ENCODE results near the gene PODNL1. TPM values are rescaled to one million over a fixed set of nuclear protein-coding genes. Genes with fewer than 3 reads are reported as not detected.
"Not testable (repeated sequence)": the region's sequence is repeated elsewhere in the genome, so short reads cannot be mapped to it uniquely, and the experiment has no call there.

The PODNL1 gene
- total and polyA plus RNA-seq, 10 of the 15 experiments (the other 5 are each of a cell fraction or from before 2014, with no cell fraction given): 0.04 to 0.44 TPM; not detected in 8

DNA sequence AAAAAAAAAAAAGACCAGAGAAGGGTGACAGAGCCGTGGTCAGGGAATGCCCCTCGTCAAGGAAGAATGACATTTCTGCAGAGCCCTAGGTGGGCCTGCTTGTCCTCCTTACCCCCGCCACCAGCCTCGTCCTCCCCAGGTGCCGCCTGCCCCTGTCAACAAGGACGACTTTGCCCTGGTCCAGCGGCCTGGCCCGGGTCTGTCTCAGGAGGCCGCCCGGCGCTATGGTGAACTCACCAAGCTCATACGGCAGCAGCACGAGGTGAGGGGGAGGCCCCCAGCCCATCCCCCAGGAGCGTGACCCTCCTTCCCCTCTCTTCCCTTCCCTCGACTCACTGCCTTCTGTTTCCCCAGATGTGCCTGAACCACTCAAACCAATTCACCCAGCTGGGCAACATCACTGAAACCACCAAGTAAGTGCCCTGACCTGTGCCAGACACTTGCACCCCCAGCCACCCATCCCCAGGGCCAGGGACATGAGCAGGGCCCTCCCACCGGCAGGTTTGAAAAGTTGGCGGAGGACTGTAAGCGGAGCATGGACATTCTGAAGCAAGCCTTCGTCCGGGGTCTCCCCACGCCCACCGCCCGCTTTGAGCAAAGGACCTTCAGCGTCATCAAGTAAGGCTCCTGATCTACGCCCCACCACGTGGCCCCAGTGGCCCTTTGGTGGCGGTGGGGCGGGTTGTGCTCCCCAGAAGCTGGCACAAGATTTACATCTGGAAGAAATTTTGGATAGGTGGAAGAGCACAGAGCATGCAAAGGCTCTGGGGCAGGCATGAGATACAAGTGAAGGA, 14.8 kb downstream of the PODNL1 start:
- no peak for TF ChIP-seq POLR2AphosphoS2 (IDR thresholded peaks at IDR 0.05; ENCODE audit: low read depth, low read length)
- no peak for TF ChIP-seq ETV6 (conservative IDR thresholded peaks at IDR 0.05 in 1 of 2, IDR thresholded peaks at IDR 0.05 in 1 of 2; ENCODE audit: borderline replicate concordance in 1 of 2, low read depth in 1 of 2)
- no peak for TF ChIP-seq STAT3 (IDR thresholded peaks at IDR 0.05; ENCODE audit: low read depth, low read length)
- no peak for TF ChIP-seq PAX8 (IDR thresholded peaks at IDR 0.05)
- no peaks in the 10 kb centered on the region for H3K4me1 ChIP-seq (ENCODE audit: control insufficient read depth, insufficient read depth, low read length)
- WGBS (ENCODE audit: insufficient coverage, insufficient replicate concordance, low lambda C conversion rate, missing lambda C conversion rate): 95% methylated on average over 25 of the region's 28 CpGs
- H3K9ac ChIP-seq (ENCODE audit: control insufficient read depth, insufficient read depth, low read length): no peak overlapping the region
- H3K4me2 ChIP-seq (ENCODE audit: control insufficient read depth, insufficient read depth): no peak overlapping the region
- ChIA-PET CTCF (no interaction called here), SMC1A (ENCODE audit: uncharacterized antibody, unreplicated experiment) (no interaction called here), RAD21 (ENCODE audit: unreplicated experiment) (no interaction called here), POLR2A (no interaction called here)
- intact Hi-C loops (cut with micrococcal nuclease; ENCODE audit: unreplicated experiment) (no loop called here), in situ Hi-C loops (cut with MboI) (no loop called here)
- peaks cover 7% of the 10 kb centered on the region for H3K9me3 ChIP-seq (replicated peaks; ENCODE audit: control insufficient read depth, insufficient read depth, low read length)
- no peaks in the 10 kb centered on the region for H4K20me1 ChIP-seq (ENCODE audit: control insufficient read depth, insufficient read depth)
- H3K27ac ChIP-seq (ENCODE audit: control insufficient read depth, insufficient read depth): no peak overlapping the region
- H3K79me2 ChIP-seq (ENCODE audit: control insufficient read depth, insufficient read depth, low read length): no peaks in the 10 kb centered on the region
- DNase-seq (ENCODE audit: low read depth, low spot score) (no peak), ATAC-seq (no peak), FAIRE-seq (no peak)
- H3K27me3 ChIP-seq (replicated peaks in 1 of 2; ENCODE audit: control insufficient read depth in 2 of 2, insufficient read depth in 2 of 2, low read length in 1 of 2): no peaks in the 10 kb centered on the region
- no peak overlapping the region for H2AFZ ChIP-seq (ENCODE audit: control insufficient read depth, low read depth, low read length)
- H3K4me3 ChIP-seq: no peak overlapping the region
- BruUV-seq (replicated peaks): no TSS peak
- H3K36me3 ChIP-seq (ENCODE audit: control insufficient read depth in 2 of 2, insufficient read depth in 2 of 2, low read length in 1 of 2): peaks cover 8 to 11% of the 10 kb centered on the region in 2 experiments; a peak in 3 of 4 replicates

DNA sequence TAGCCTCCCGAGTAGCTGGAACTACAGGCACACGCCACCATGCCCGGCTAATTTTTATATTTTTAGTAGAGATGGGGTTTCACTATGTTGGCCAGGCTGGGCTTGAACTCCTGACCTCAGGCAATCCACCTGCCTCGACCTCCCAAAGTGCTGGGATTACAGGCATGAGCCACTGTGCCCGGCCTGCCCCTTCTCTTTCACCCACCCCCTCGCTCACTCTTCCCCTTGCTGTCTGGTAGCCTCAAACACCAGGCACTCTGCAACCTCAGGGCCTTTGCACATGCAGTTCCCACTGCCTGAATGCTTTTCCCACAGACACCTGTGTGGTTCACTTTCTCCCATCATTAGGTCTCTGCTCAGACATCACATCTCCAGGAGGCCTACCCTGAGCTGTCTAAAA, 16.1 kb downstream of the PODNL1 start:
- WGBS (ENCODE audit: insufficient coverage, insufficient replicate concordance, low lambda C conversion rate, missing lambda C conversion rate): 96% methylated on average over 5 of the region's 6 CpGs
- H3K4me3 ChIP-seq; H2AFZ ChIP-seq (ENCODE audit: control insufficient read depth, low read depth, low read length); POLR2A ChIA-PET; ATAC-seq; H3K9me3 ChIP-seq (replicated peaks; ENCODE audit: control insufficient read depth, insufficient read depth, low read length); DNase-seq (ENCODE audit: low read depth, low spot score); FAIRE-seq; H4K20me1 ChIP-seq (ENCODE audit: control insufficient read depth, insufficient read depth); H3K27me3 ChIP-seq (replicated peaks in 1 of 2; ENCODE audit: control insufficient read depth in 2 of 2, insufficient read depth in 2 of 2, low read length in 1 of 2); H3K27ac ChIP-seq (ENCODE audit: control insufficient read depth, insufficient read depth); in situ Hi-C loops (cut with MboI); RAD21 ChIA-PET (ENCODE audit: unreplicated experiment); H3K4me1 ChIP-seq (ENCODE audit: control insufficient read depth, insufficient read depth, low read length); H3K79me2 ChIP-seq (ENCODE audit: control insufficient read depth, insufficient read depth, low read length); H3K9ac ChIP-seq (ENCODE audit: control insufficient read depth, insufficient read depth, low read length); BruUV-seq (replicated peaks); H3K4me2 ChIP-seq (ENCODE audit: control insufficient read depth, insufficient read depth); intact Hi-C loops (cut with micrococcal nuclease; ENCODE audit: unreplicated experiment): not testable (repeated sequence)
- ChIA-PET CTCF (interaction anchor here (0.7 to 1.4 kb wide), 3 partner anchors 126 to 214 kb away, joined by 3 to 7 read pairs (median 3); partner anchors contain the start of gene ASF1B), SMC1A (ENCODE audit: uncharacterized antibody, unreplicated experiment) (interaction anchor here (1.2 kb wide), 1 partner anchor 120 kb away, joined by 3 read pairs; no protein-coding TSS in a partner anchor)
- peaks cover 8 to 11% of the 10 kb centered on the region in 2 experiments; a peak in 3 of 4 replicates for H3K36me3 ChIP-seq (ENCODE audit: control insufficient read depth in 2 of 2, insufficient read depth in 2 of 2, low read length in 1 of 2)
